Measurements from ENCODE around the gene CHRNE. TPM values are rescaled to one million over a fixed set of nuclear protein-coding genes. Genes with fewer than 3 reads are reported as not detected.

Gene CHRNE
- total and polyA plus RNA-seq, 2 of the 4 experiments (the other 2 are of a cell fraction) = under 0.01 to 0.21 TPM

DNA sequence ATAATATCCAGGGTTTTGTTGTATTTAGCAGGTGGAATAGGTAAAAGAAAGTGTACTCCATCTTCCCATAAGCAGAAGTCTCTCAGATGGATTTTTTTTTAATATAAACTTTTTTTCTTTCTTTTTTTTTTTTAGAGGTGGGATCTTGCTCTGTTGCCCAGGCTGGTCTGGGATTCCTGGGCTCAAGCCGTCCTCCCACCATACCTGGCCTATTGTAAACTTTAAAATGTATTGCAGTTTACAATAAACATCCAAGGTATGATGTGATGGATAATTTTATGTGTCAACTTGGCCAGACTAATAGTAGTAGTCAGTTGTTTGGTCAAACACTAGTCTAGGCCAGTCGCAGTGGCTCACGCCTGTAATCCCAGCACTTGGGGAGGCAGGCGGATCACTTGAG lies 18.4 kb upstream of the CHRNE start:
- Histone ChIP-seq H3K4me2 (ENCODE audit: low read depth, low read length) (no peak overlapping the region), H3K18ac (ENCODE audit: low read depth, low read length) (no peak overlapping the region), H3K9me1 (ENCODE audit: insufficient read depth, low read length) (no peaks in the 10 kb centered on the region), H3K27me3 (ENCODE audit: control insufficient read depth, insufficient read depth, low read length) (no peaks in the 10 kb centered on the region), H3K36me3 (ENCODE audit: control insufficient read depth, insufficient read depth, low read length) (no peaks in the 10 kb centered on the region), H2AK5ac (ENCODE audit: low read depth, low read length) (no peak overlapping the region), H3K23ac (ENCODE audit: low read depth, low read length) (no peak overlapping the region), H3K14ac (replicated peaks; ENCODE audit: low read depth, low read length) (no peak overlapping the region), H3K4ac (ENCODE audit: low read depth, low read length) (no peak overlapping the region), H2BK120ac (ENCODE audit: low read depth, low read length) (no peak overlapping the region), H4K8ac (ENCODE audit: low read depth in 2 of 2, low read length in 2 of 2) (no peak overlapping the region), H3K79me1 (ENCODE audit: low read depth in 1 of 2, low read length in 2 of 2) (no peaks in the 10 kb centered on the region), H4K91ac (ENCODE audit: insufficient read depth, low read depth, low read length) (no peak overlapping the region), H2BK5ac (ENCODE audit: low read depth, low read length, poor library complexity, severe bottlenecking) (no peak overlapping the region), H3K9ac (ENCODE audit: low read depth, low read length) (no peak overlapping the region), H3K4me3 (ENCODE audit: insufficient read depth, low read depth, low read length) (no peak overlapping the region), H2BK15ac (ENCODE audit: low read depth, low read length) (no peak overlapping the region), H3K9me3 (ENCODE audit: control insufficient read depth, insufficient read depth, low read length) (no peaks in the 10 kb centered on the region), H3K4me1 (ENCODE audit: control insufficient read depth, insufficient read depth, low read length) (0 out of 2 replicates have a peak, but pooled peaks cover 2% of the 10 kb centered on the region), H3K56ac (ENCODE audit: extremely low read depth, insufficient read depth, low read length) (no peak overlapping the region), H2BK20ac (ENCODE audit: low read depth, low read length) (no peak overlapping the region), H4K5ac (ENCODE audit: low read depth, low read length) (no peak overlapping the region), H3K27ac (ENCODE audit: insufficient read depth, low read length) (no peak overlapping the region), H4K20me1 (ENCODE audit: insufficient read depth, low read length) (no peaks in the 10 kb centered on the region), H2AFZ (replicated peaks; ENCODE audit: low read length, poor library complexity) (no peak overlapping the region), H2AK9ac (replicated peaks; ENCODE audit: low read depth, low read length, poor library complexity) (no peak overlapping the region)
- DNase-seq (no peak), ATAC-seq (ENCODE audit: low read depth) (no peak)
- TF ChIP-seq RCOR1 (IDR thresholded peaks at IDR 0.05; ENCODE audit: insufficient replicate concordance, low read length) (no peak), NFE2L2 (IDR thresholded peaks at IDR 0.05; ENCODE audit: low read depth, low read length) (no peak), RAD21 (IDR thresholded peaks at IDR 0.05; ENCODE audit: low read length) (no peak), MAZ (IDR thresholded peaks at IDR 0.05; ENCODE audit: borderline replicate concordance, low read depth, low read length) (no peak), MAFK (IDR thresholded peaks at IDR 0.05; ENCODE audit: low read depth, low read length) (no peak), CEBPB (IDR thresholded peaks at IDR 0.05; ENCODE audit: low read depth, low read length) (no peak), FOS (IDR thresholded peaks at IDR 0.05; ENCODE audit: low read depth, low read length) (no peak), SMC3 (IDR thresholded peaks at IDR 0.05; ENCODE audit: low read depth, low read length) (no peak)
- TF ChIP-seq, protein P1, sequence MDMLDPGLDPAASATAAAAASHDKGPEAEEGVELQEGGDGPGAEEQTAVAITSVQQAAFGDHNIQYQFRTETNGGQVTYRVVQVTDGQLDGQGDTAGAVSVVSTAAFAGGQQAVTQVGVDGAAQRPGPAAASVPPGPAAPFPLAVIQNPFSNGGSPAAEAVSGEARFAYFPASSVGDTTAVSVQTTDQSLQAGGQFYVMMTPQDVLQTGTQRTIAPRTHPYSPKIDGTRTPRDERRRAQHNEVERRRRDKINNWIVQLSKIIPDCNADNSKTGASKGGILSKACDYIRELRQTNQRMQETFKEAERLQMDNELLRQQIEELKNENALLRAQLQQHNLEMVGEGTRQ (IDR thresholded peaks at IDR 0.05; ENCODE audit: low read depth, low read length) = no peak
- dilution Hi-C loops (cut with HindIII; ENCODE audit: low sequenced_read_pairs, unreplicated experiment) (no loop called here), intact Hi-C loops (cut with micrococcal nuclease) (no loop called here), in situ Hi-C loops (cut with MboI; ENCODE audit: low sequenced_read_pairs) (no loop called here)
- BruUV-seq (replicated peaks) = no TSS peak
- no CpG with 5 or more reads among the region's 4 CpGs for WGBS, 2 experiments (ENCODE audit: extremely low coverage in 2 of 2, insufficient read length in 1 of 2)
- ChIA-PET POLR2A (ENCODE audit: unreplicated experiment) (interaction anchor here (0.7 kb wide), 1 partner anchor 111 kb away, joined by 6 read pairs; no protein-coding TSS in a partner anchor), CTCF (interaction anchor here (1.4 kb wide), 1 partner anchor 18 kb away, joined by 4 read pairs; the partner anchor contains the start of gene CHRNE)
